PC-3 (cell line): ENCODE data around the gene SH3RF1. TPM values are rescaled to one million over a fixed set of nuclear protein-coding genes. Genes with fewer than 3 reads are reported as not detected.

Experiments
- ATAC-seq: fragments of 200-7000 bp; cut with Tn5 transposase; 2 replicates; pipeline ENCODE4 v1.9.1; 2020; ENCODE audit warnings: mild to moderate bottlenecking, moderate library complexity
- BruUV-seq: library from RNA; stranded (reverse); fragments of 400-500 nt; replicated peaks from 2 replicates; lab custom pipeline; 2021; lab: Mats Ljungman, UMichigan
- CTCF ChIA-PET: fragments of 300-600 bp; sonication (Branson Sonifier 250); formaldehyde crosslinking; loops from one replicate; lab custom pipeline; 2022; ENCODE audit warnings: antibody characterized with exemption; lab: Charles Lee
- POLR2A ChIA-PET: fragments of 300-600 bp; sonication (Branson Sonifier 250); formaldehyde crosslinking; loops from one replicate; lab custom pipeline; 2022; ENCODE audit warnings: antibody characterized with exemption; ENCODE audit not compliant: unreplicated experiment; lab: Charles Lee
- DNase-seq: peaks from one replicate; pipeline ENCODE4 v3.0.0-alpha.2; 2015
- H2AFZ ChIP-seq: fragments of 300-600 bp; sonication (generic); 2 replicates; pipeline ENCODE4 v1.6.0; 2016; ENCODE audit warnings: antibody characterized with exemption, low read length
- H3F3A ChIP-seq: fragments of 300-600 bp; sonication (generic); one replicate; pipeline ENCODE4 v1.6.0; 2017; ENCODE audit warnings: antibody characterized with exemption, low read length, control low read depth, mild to moderate bottlenecking; ENCODE audit not compliant: unreplicated experiment
- H3K27ac ChIP-seq: fragments of 300-600 bp; sonication (generic); 2 replicates; pipeline ENCODE4 v1.5.1; 2016; ENCODE audit warnings: mild to moderate bottlenecking, low read length
- H3K27me3 ChIP-seq: fragments of 300-600 bp; sonication (generic); 2 replicates; pipeline ENCODE4 v1.6.1; 2016; ENCODE audit warnings: low read length, mixed read lengths
- H3K36me3 ChIP-seq: fragments of 300-600 bp; sonication (generic); 2 replicates; pipeline ENCODE4 v1.6.1; 2016; ENCODE audit warnings: low read depth, mixed run types, low read length, mixed read lengths
- H3K4me1 ChIP-seq: fragments of 300-600 bp; sonication (generic); 2 replicates; pipeline ENCODE4 v1.5.1; 2016; ENCODE audit warnings: low read length; ENCODE audit not compliant: insufficient read depth
- H3K4me2 ChIP-seq: fragments of 300-600 bp; sonication (generic); 2 replicates; pipeline ENCODE4 v1.6.0; 2016; ENCODE audit warnings: low read length
- H3K4me3 ChIP-seq: fragments of 300-600 bp; sonication (generic); 2 replicates; pipeline ENCODE4 v1.5.1; 2016; ENCODE audit warnings: mild to moderate bottlenecking, low read length, mixed read lengths
- H3K79me2 ChIP-seq: fragments of 300-600 bp; sonication (generic); 2 replicates; pipeline ENCODE4 v1.6.1; 2017; ENCODE audit warnings: low read length, mixed read lengths
- H3K9ac ChIP-seq: fragments of 300-600 bp; sonication (generic); 2 replicates; pipeline ENCODE4 v1.6.0; 2016; ENCODE audit warnings: mild to moderate bottlenecking, low read length
- H3K9me2 ChIP-seq: fragments of 300-600 bp; sonication (generic); replicated peaks from 2 replicates; pipeline ENCODE4 v1.6.1; 2016; ENCODE audit warnings: mixed run types, low read length, mixed read lengths
- H3K9me3 ChIP-seq: fragments of 300-600 bp; sonication (generic); 2 replicates; pipeline ENCODE4 v1.6.1; 2016; ENCODE audit warnings: low read length, mixed read lengths
- H4K20me1 ChIP-seq: fragments of 300-600 bp; sonication (generic); 2 replicates; pipeline ENCODE4 v1.6.1; 2016; ENCODE audit warnings: low read length, mixed read lengths
- CTCF ChIP-seq: fragments of 300-600 bp; sonication (generic); conservative IDR thresholded peaks from 2 replicates; pipeline ENCODE4 v1.5.1; 2017; ENCODE audit warnings: antibody characterized with exemption, low read depth, mild to moderate bottlenecking, low read length
- EZH2 ChIP-seq: fragments of 300-600 bp; sonication (generic); IDR thresholded peaks from one replicate; pipeline ENCODE4 v1.6.1; 2017; ENCODE audit warnings: antibody characterized with exemption, mild to moderate bottlenecking, low read length; ENCODE audit not compliant: unreplicated experiment
- EZH2phosphoT487 ChIP-seq: fragments of 300-600 bp; sonication (generic); IDR thresholded peaks from 2 replicates; pipeline ENCODE4 v1.6.1; 2018; ENCODE audit warnings: mild to moderate bottlenecking, antibody characterized with exemption, low read length, borderline replicate concordance
- intact Hi-C: fragments of 100-400 bp; cut with micrococcal nuclease; formaldehyde crosslinking; loops from 2 replicates; pipeline ENCODE4 v1.9.0; 2023
- total RNA-seq: library from RNA; depleted of rRNA; stranded (reverse); fragments of >200 nt; gene quantifications from 2 replicates; pipeline ENCODE4 v1.2.3, GENCODE V29; 2014

The SH3RF1 gene
- total RNA-seq, 1 experiment from 2014 or later, result 21.0 TPM

- ATAC-seq (no peak), DNase-seq (no peak)
- H3K4me2 ChIP-seq, result no peak overlapping the region
- CTCF ChIA-PET, result no interaction called here
- peaks cover 25% of the 10 kb centered on the region for H3K79me2 ChIP-seq
- H3K36me3 ChIP-seq, result no peaks in the 10 kb centered on the region
- BruUV-seq, result no TSS peak
- no peaks in the 10 kb centered on the region for H3K9me3 ChIP-seq
- H3K9ac ChIP-seq, result no peak overlapping the region
- H3F3A ChIP-seq, result no peaks in the 10 kb centered on the region
- H4K20me1 ChIP-seq, result no peaks in the 10 kb centered on the region
- POLR2A ChIA-PET, result no interaction called here
- no peaks in the 10 kb centered on the region for H3K9me2 ChIP-seq
- intact Hi-C loops, result loop anchor here (5.0 to 10.0 kb wide), 2 partner anchors 71 to 252 kb away; no protein-coding TSS in a partner anchor
- H2AFZ ChIP-seq, result no peak overlapping the region
- peaks cover 24% of the 10 kb centered on the region for H3K4me1 ChIP-seq
- no peak overlapping the region for H3K4me3 ChIP-seq
- no peaks in the 10 kb centered on the region for H3K27me3 ChIP-seq
- no peak for TF ChIP-seq EZH2
- TF ChIP-seq EZH2phosphoT487, result no peak
- no peak for TF ChIP-seq CTCF
- no peak overlapping the region for H3K27ac ChIP-seq
Observed at GRCh38 chr4:169274033-169274432, 3.3 kb upstream of the SH3RF1 start.

DNA sequence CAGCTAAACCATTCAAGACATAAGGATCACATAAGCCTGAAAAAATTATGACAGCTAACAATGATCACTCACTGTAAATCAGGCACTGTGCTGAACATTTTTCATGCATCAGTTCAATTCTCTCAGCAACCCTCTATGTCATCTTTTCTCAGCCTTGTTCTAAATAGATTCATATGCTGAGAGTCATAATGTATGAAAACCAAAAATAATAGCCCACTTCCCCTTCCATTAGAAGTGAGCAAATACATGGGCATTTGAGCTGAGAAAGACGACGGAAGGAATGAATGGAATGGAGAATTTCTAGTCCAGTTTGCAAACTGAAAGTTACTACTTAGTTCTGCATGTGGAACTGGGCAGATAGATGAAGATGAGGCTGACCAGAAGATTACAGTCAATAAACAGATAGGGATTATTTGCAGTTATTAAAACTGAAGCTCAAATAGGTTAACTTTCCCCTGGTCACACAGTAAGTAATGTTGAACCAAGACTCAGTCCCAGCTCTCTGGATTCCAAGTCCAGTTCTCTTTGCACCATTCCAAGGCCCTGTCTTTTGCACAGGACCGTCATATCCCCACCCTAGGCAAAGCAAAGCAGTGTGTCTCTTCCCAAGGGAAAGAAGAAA is 1.6 kb upstream of the SH3RF1 start:
- Histone ChIP-seq H3F3A (no peaks in the 10 kb centered on the region), H3K27ac (peak overlapping the region; percentile 25), H3K79me2 (peaks cover 42% of the 10 kb centered on the region), H3K36me3 (no peaks in the 10 kb centered on the region), H3K4me3 (peak overlapping the region; percentile 87), H3K4me1 (peaks cover 18% of the 10 kb centered on the region), H3K9me3 (no peaks in the 10 kb centered on the region), H2AFZ (0 out of 2 replicates have a peak overlapping the region, but pooled peaks have one; percentile 8), H4K20me1 (peaks cover 9% of the 10 kb centered on the region), H3K4me2 (peak overlapping the region; percentile 89), H3K27me3 (no peaks in the 10 kb centered on the region), H3K9me2 (no peaks in the 10 kb centered on the region), H3K9ac (no peak overlapping the region)
- peak; percentile 71 for DNase-seq
- ATAC-seq, result 0 out of 2 replicates have a peak, but pooled peaks have one; percentile 1
- intact Hi-C loops, result loop anchor here (1.0 to 10.0 kb wide), 3 partner anchors 72 to 250 kb away; no protein-coding TSS in a partner anchor
- no peak for TF ChIP-seq CTCF
- no peak for TF ChIP-seq EZH2
- TF ChIP-seq EZH2phosphoT487, result no peak
- BruUV-seq, result no TSS peak
- ChIA-PET POLR2A (interaction anchor here (0.5 kb wide), 1 partner anchor 146 kb away, joined by 3 read pairs; no protein-coding TSS in a partner anchor), CTCF (interaction anchor here (0.6 kb wide), 1 partner anchor 206 kb away, joined by 3 read pairs; no protein-coding TSS in a partner anchor)

DNA sequence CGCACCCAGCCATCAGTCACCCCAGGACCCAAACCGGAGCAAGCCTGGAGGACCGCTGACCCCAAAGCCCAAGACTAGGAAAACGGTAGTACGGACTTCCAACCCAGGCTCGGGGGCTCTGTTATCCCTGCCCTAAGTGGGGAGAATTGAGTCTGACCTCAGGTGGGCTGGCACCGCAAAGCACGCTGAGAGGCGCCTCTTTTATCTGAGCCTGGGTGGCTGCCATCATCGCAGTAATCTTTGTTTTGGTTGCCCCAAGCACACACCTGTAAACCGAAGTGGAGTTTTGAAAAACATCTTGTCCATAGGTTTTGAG is 894 bp upstream of the SH3RF1 start:
- TF ChIP-seq CTCF (no peak), EZH2 (no peak), EZH2phosphoT487 (no peak)
- H3K9me2 ChIP-seq, result no peaks in the 10 kb centered on the region
- no peaks in the 10 kb centered on the region for H3F3A ChIP-seq
- intact Hi-C loops, result loop anchor here (1.0 to 10.0 kb wide), 4 partner anchors 71 to 249 kb away; no protein-coding TSS in a partner anchor
- peak overlapping the region; percentile 87 for H3K4me3 ChIP-seq
- H3K27ac ChIP-seq, result peak overlapping the region; percentile 25
- DNase-seq, result peak; percentile 19
- H3K27me3 ChIP-seq, result no peaks in the 10 kb centered on the region
- H3K36me3 ChIP-seq, result no peaks in the 10 kb centered on the region
- peak overlapping the region; percentile 89 for H3K4me2 ChIP-seq
- peaks cover 26% of the 10 kb centered on the region for H3K4me1 ChIP-seq
- BruUV-seq, result no TSS peak
- H3K9me3 ChIP-seq, result no peaks in the 10 kb centered on the region
- peak overlapping the region; percentile 85 for H2AFZ ChIP-seq
- ATAC-seq, result peak; percentile 1
- ChIA-PET POLR2A (no interaction called here), CTCF (no interaction called here)
- peak overlapping the region; percentile 84 for H3K9ac ChIP-seq
- peaks cover 11% of the 10 kb centered on the region for H4K20me1 ChIP-seq
- H3K79me2 ChIP-seq, result peaks cover 49% of the 10 kb centered on the region
